Activated naive CD4-positive, alpha-beta T cell treated with anti-CD3 and anti-CD28 coated beads, Interleukin-2, amount 50 U/mL, for 72 hours (primary cell): ENCODE results near the gene ZBTB42. TPM values are rescaled to one million over a fixed set of nuclear protein-coding genes. Genes with fewer than 3 reads are reported as not detected.

Source experiments
- ATAC-seq, 2 donors: fragments of 150-1000 bp; cut with Tn5 transposase; 2 replicates each; pipeline ENCODE4 v1.10.0; 2021; ENCODE audit warnings: mild to moderate bottlenecking in 2 of 2, moderate library complexity in 2 of 2
- DNase-seq, 2 donors: peaks; one replicate each; pipeline ENCODE4 v3.0.0; 2021 to 2022; ENCODE audit warnings: low spot score in 2 of 2
- H3K27ac Mint-ChIP-seq, 2 donors: one replicate each; pipeline ENCODE4 v1.8.0; 2022; ENCODE audit warnings: mild to moderate bottlenecking in 2 of 2, mixed read lengths in 2 of 2
- H3K36me3 Mint-ChIP-seq, 2 donors: one replicate each; pipeline ENCODE4 v1.8.0; 2022; ENCODE audit warnings: mixed read lengths in 2 of 2
- H3K9me3 Mint-ChIP-seq, 2 donors: one replicate each; pipeline ENCODE4 v1.8.0; 2022; ENCODE audit warnings: mixed read lengths in 2 of 2
- total RNA-seq, 2 donors: library from RNA; stranded (reverse); gene quantifications; one replicate each; pipeline ENCODE4 v1.2.3, GENCODE V29; 2022

Gene ZBTB42
- 1 to 10 TPM; 2.0 to 2.9 TPM for total RNA-seq

- Mint-ChIP-seq H3K27ac (no peak within 1 kb of the TSS), H3K9me3 (no peaks in the 10 kb centered on the region), H3K36me3 (no peaks in the 10 kb centered on the region)
- DNase-seq (peak; percentile 67 to 75), ATAC-seq (peak; percentile 62 to 67)
These were observed at the start of gene ZBTB42 for GRCh38 chr14:104800771-104801519. ZBTB42 (plus strand) TSS chr14:104801101; CDS start chr14:104801198, 97 bp downstream.

GRCh38 chr14:104751539-104752422, 49.1 kb upstream of the ZBTB42 start:
- peaks cover 6 to 15% of the 10 kb centered on the region in 2 donors for H3K36me3 Mint-ChIP-seq
- no peak for DNase-seq
- peak overlapping the region in 1 of 2 donors; percentile 90 for H3K27ac Mint-ChIP-seq
- no peak for ATAC-seq
- H3K9me3 Mint-ChIP-seq, result no peaks in the 10 kb centered on the region

- DNase-seq, result no peak
- ATAC-seq, result peak; percentile 4 to 85
- peak overlapping the region in 1 of 2 donors; percentile 90 for H3K27ac Mint-ChIP-seq
These were observed 48.5 kb upstream of the ZBTB42 start for GRCh38 chr14:104752423-104752734.

GRCh38 chr14:104752735-104753527, 48.0 kb upstream of the ZBTB42 start, which contains the start of gene SIVA1:
SIVA1 (plus strand) TSS chr14:104753147; CDS start chr14:104753202, 55 bp downstream.
- peaks cover 6 to 15% of the 10 kb centered on the region in 2 donors for H3K36me3 Mint-ChIP-seq
- no peaks in the 10 kb centered on the region for H3K9me3 Mint-ChIP-seq
- ATAC-seq (peak; percentile 92 to 93), DNase-seq (peak; percentile 99 to 100)
- peak within 1 kb of the TSS; percentile 90 to 92 for H3K27ac Mint-ChIP-seq

More at GRCh38 chr14:104752423-104752734, 48.5 kb upstream of the ZBTB42 start:
- no peaks in the 10 kb centered on the region for H3K9me3 Mint-ChIP-seq
- H3K36me3 Mint-ChIP-seq, result peaks cover 6 to 15% of the 10 kb centered on the region in 2 donors

GRCh38 chr14:104753528-104754212, 47.2 kb upstream of the ZBTB42 start:
- Mint-ChIP-seq H3K36me3 (peaks cover 6 to 15% of the 10 kb centered on the region in 2 donors), H3K27ac (peak overlapping the region; percentile 90 to 91), H3K9me3 (no peaks in the 10 kb centered on the region)
- DNase-seq, result peak in 1 of 2 donors; percentile 21
- no peak for ATAC-seq

GRCh38 chr14:104754213-104754851, 46.6 kb upstream of the ZBTB42 start:
- Mint-ChIP-seq H3K9me3 (no peaks in the 10 kb centered on the region), H3K27ac (peak overlapping the region; percentile 90 to 91), H3K36me3 (peaks cover 6 to 15% of the 10 kb centered on the region in 2 donors)
- DNase-seq, result no peak
- no peak for ATAC-seq

- ATAC-seq (no peak), DNase-seq (no peak)
- Mint-ChIP-seq H3K27ac (no peak overlapping the region), H3K36me3 (peaks cover 6 to 15% of the 10 kb centered on the region in 2 donors), H3K9me3 (no peaks in the 10 kb centered on the region)
These were observed 45.3 kb upstream of the ZBTB42 start for GRCh38 chr14:104755621-104756020.

- peak overlapping the region in 1 of 2 donors; percentile 85 for H3K27ac Mint-ChIP-seq
- DNase-seq (no peak), ATAC-seq (no peak)
- no peaks in the 10 kb centered on the region for H3K9me3 Mint-ChIP-seq
- peaks cover 6 to 19% of the 10 kb centered on the region in 2 donors for H3K36me3 Mint-ChIP-seq
These were observed 44.2 kb upstream of the ZBTB42 start for GRCh38 chr14:104756477-104757237.

GRCh38 chr14:104757238-104757585, 43.7 kb upstream of the ZBTB42 start:
- Mint-ChIP-seq H3K9me3 (no peaks in the 10 kb centered on the region), H3K36me3 (peaks cover 6 to 19% of the 10 kb centered on the region in 2 donors), H3K27ac (peak overlapping the region in 1 of 2 donors; percentile 85)
- no peak for ATAC-seq
- no peak for DNase-seq

GRCh38 chr14:104757681-104758392, 43.1 kb upstream of the ZBTB42 start:
- ATAC-seq (no peak), DNase-seq (no peak)
- Mint-ChIP-seq H3K9me3 (no peaks in the 10 kb centered on the region), H3K36me3 (peaks cover 5 to 19% of the 10 kb centered on the region in 2 donors), H3K27ac (peak overlapping the region in 1 of 2 donors; percentile 0)

- DNase-seq, result no peak
- peaks cover 0 to 10% of the 10 kb centered on the region in 2 donors for H3K36me3 Mint-ChIP-seq
- no peak for ATAC-seq
- H3K27ac Mint-ChIP-seq, result peak overlapping the region in 1 of 2 donors; percentile 19
- no peaks in the 10 kb centered on the region for H3K9me3 Mint-ChIP-seq
These were observed 41.6 kb upstream of the ZBTB42 start for GRCh38 chr14:104758981-104759969.

GRCh38 chr14:104765517-104765916, 35.4 kb upstream of the ZBTB42 start:
- ATAC-seq (no peak), DNase-seq (no peak)
- H3K36me3 Mint-ChIP-seq, result peaks cover 0 to 4% of the 10 kb centered on the region in 2 donors
- H3K9me3 Mint-ChIP-seq, result no peaks in the 10 kb centered on the region
- no peak overlapping the region for H3K27ac Mint-ChIP-seq

- DNase-seq, result no peak
- no peak overlapping the region for H3K27ac Mint-ChIP-seq
These were observed 34.5 kb upstream of the ZBTB42 start for GRCh38 chr14:104766256-104766862.

More at GRCh38 chr14:104766256-104766862, 34.5 kb upstream of the ZBTB42 start:
- no peak for ATAC-seq
- Mint-ChIP-seq H3K9me3 (peaks cover 0 to 4% of the 10 kb centered on the region in 2 donors), H3K36me3 (peaks cover 6 to 8% of the 10 kb centered on the region in 2 donors)
